ENCODE data around the gene TEDC1.

Gene TEDC1

GRCh38 chr14:105450864-105451720 is 40.0 kb upstream of the TEDC1 start:
- Histone ChIP-seq H2BK120ac (ENCODE audit: low read depth, low read length) (no peak overlapping the region), H2AFZ (ENCODE audit: low read depth, low read length) (no peak overlapping the region), H3K27me3 (ENCODE audit: control insufficient read depth in 1 of 2, insufficient read depth in 1 of 2, low read length in 2 of 2) (no peaks in the 10 kb centered on the region), H2BK5ac (ENCODE audit: low read depth, low read length, poor library complexity, severe bottlenecking) (no peak overlapping the region), H4K91ac (ENCODE audit: low read length) (no peak overlapping the region), H3K4ac (ENCODE audit: low read depth in 1 of 2, low read length in 2 of 2) (no peak overlapping the region), H3K4me2 (ENCODE audit: low read length, poor library complexity, severe bottlenecking) (no peak overlapping the region), H3K36me3 (ENCODE audit: control insufficient read depth in 1 of 2, insufficient read depth in 2 of 2, low read depth in 1 of 2, low read length in 2 of 2) (peaks cover 53 to 97% of the 10 kb centered on the region in 2 experiments), H3K18ac (ENCODE audit: low read depth in 1 of 2, low read length in 2 of 2) (no peak overlapping the region), H3K23ac (ENCODE audit: low read length in 2 of 2) (no peak overlapping the region), H3K4me1 (ENCODE audit: control insufficient read depth, insufficient read depth, low read depth, low read length) (peaks cover 18% of the 10 kb centered on the region), H3K9ac (ENCODE audit: low read length) (no peak overlapping the region), H3K79me1 (replicated peaks; ENCODE audit: low read length, poor library complexity, severe bottlenecking) (peaks cover 54% of the 10 kb centered on the region), H2BK12ac (ENCODE audit: low read length in 2 of 2) (no peak overlapping the region), H4K8ac (ENCODE audit: low read length) (no peak overlapping the region), H2BK15ac (ENCODE audit: low read depth, poor library complexity, severe bottlenecking) (no peak overlapping the region), H3K9me3 (ENCODE audit: control insufficient read depth, low read length) (no peaks in the 10 kb centered on the region), H3K27ac (ENCODE audit: low read length, poor library complexity, severe bottlenecking) (no peak overlapping the region), H3K14ac (ENCODE audit: low read length in 2 of 2) (no peak overlapping the region), H2AK5ac (ENCODE audit: low read length, severe bottlenecking) (no peak overlapping the region), H3K4me3 (ENCODE audit: insufficient read depth in 1 of 2, low read depth in 1 of 2, low read length in 2 of 2) (no peak overlapping the region)
- 93% methylated on average over 29 of the region's 29 CpGs for WGBS
- no peak for DNase-seq

- Histone ChIP-seq H3K4me2 (ENCODE audit: low read length, poor library complexity, severe bottlenecking) (no peak overlapping the region), H3K9ac (ENCODE audit: low read length) (no peak overlapping the region), H2BK12ac (ENCODE audit: low read length in 2 of 2) (no peak overlapping the region), H2AK5ac (ENCODE audit: low read length, severe bottlenecking) (no peak overlapping the region), H3K18ac (ENCODE audit: low read depth in 1 of 2, low read length in 2 of 2) (no peak overlapping the region), H2BK120ac (ENCODE audit: low read depth, low read length) (no peak overlapping the region), H3K4ac (ENCODE audit: low read depth in 1 of 2, low read length in 2 of 2) (no peak overlapping the region), H2AFZ (ENCODE audit: low read depth, low read length) (no peak overlapping the region), H3K27me3 (ENCODE audit: control insufficient read depth in 1 of 2, insufficient read depth in 1 of 2, low read length in 2 of 2) (no peaks in the 10 kb centered on the region), H3K23ac (ENCODE audit: low read length in 2 of 2) (no peak overlapping the region), H3K27ac (ENCODE audit: low read length, poor library complexity, severe bottlenecking) (no peak overlapping the region), H3K4me3 (ENCODE audit: insufficient read depth in 1 of 2, low read depth in 1 of 2, low read length in 2 of 2) (no peak overlapping the region), H2BK15ac (ENCODE audit: low read depth, poor library complexity, severe bottlenecking) (no peak overlapping the region), H4K91ac (ENCODE audit: low read length) (no peak overlapping the region), H3K36me3 (ENCODE audit: control insufficient read depth in 1 of 2, insufficient read depth in 2 of 2, low read depth in 1 of 2, low read length in 2 of 2) (peaks cover 57 to 97% of the 10 kb centered on the region in 2 experiments), H4K8ac (ENCODE audit: low read length) (no peak overlapping the region), H2BK5ac (ENCODE audit: low read depth, low read length, poor library complexity, severe bottlenecking) (no peak overlapping the region), H3K79me1 (replicated peaks; ENCODE audit: low read length, poor library complexity, severe bottlenecking) (peaks cover 48% of the 10 kb centered on the region), H3K9me3 (ENCODE audit: control insufficient read depth, low read length) (no peaks in the 10 kb centered on the region), H3K4me1 (ENCODE audit: control insufficient read depth, insufficient read depth, low read depth, low read length) (peaks cover 7% of the 10 kb centered on the region), H3K14ac (ENCODE audit: low read length in 2 of 2) (no peak overlapping the region)
- DNase-seq = no peak
- 88% methylated on average over 12 of the region's 14 CpGs for WGBS
Measured at GRCh38 chr14:105452963-105453362, 38.1 kb upstream of the TEDC1 start.

- H4K91ac ChIP-seq (ENCODE audit: low read length) = no peak overlapping the region
- no peak overlapping the region for H3K4ac ChIP-seq (ENCODE audit: low read depth in 1 of 2, low read length in 2 of 2)
- no peaks in the 10 kb centered on the region for H3K9me3 ChIP-seq (ENCODE audit: control insufficient read depth, low read length)
- H3K23ac ChIP-seq (ENCODE audit: low read length in 2 of 2) = no peak overlapping the region
- 93% methylated on average over 14 of the region's 14 CpGs for WGBS
- no peak overlapping the region for H2AK5ac ChIP-seq (ENCODE audit: low read length, severe bottlenecking)
- H3K4me3 ChIP-seq (ENCODE audit: insufficient read depth in 1 of 2, low read depth in 1 of 2, low read length in 2 of 2) = no peak overlapping the region
- no peak overlapping the region for H2BK15ac ChIP-seq (ENCODE audit: low read depth, poor library complexity, severe bottlenecking)
- H3K9ac ChIP-seq (ENCODE audit: low read length) = no peak overlapping the region
- H2AFZ ChIP-seq (ENCODE audit: low read depth, low read length) = no peak overlapping the region
- no peaks in the 10 kb centered on the region for H3K27me3 ChIP-seq (ENCODE audit: control insufficient read depth in 1 of 2, insufficient read depth in 1 of 2, low read length in 2 of 2)
- H3K27ac ChIP-seq (ENCODE audit: low read length, poor library complexity, severe bottlenecking) = no peak overlapping the region
- no peak overlapping the region for H2BK12ac ChIP-seq (ENCODE audit: low read length in 2 of 2)
- H2BK120ac ChIP-seq (ENCODE audit: low read depth, low read length) = no peak overlapping the region
- H3K4me2 ChIP-seq (ENCODE audit: low read length, poor library complexity, severe bottlenecking) = no peak overlapping the region
- peaks cover 2% of the 10 kb centered on the region for H3K4me1 ChIP-seq (ENCODE audit: control insufficient read depth, insufficient read depth, low read depth, low read length)
- H2BK5ac ChIP-seq (ENCODE audit: low read depth, low read length, poor library complexity, severe bottlenecking) = no peak overlapping the region
- H4K8ac ChIP-seq (ENCODE audit: low read length) = no peak overlapping the region
- peaks cover 62 to 97% of the 10 kb centered on the region in 2 experiments for H3K36me3 ChIP-seq (ENCODE audit: control insufficient read depth in 1 of 2, insufficient read depth in 2 of 2, low read depth in 1 of 2, low read length in 2 of 2)
- H3K18ac ChIP-seq (ENCODE audit: low read depth in 1 of 2, low read length in 2 of 2) = no peak overlapping the region
- no peak for DNase-seq
- H3K79me1 ChIP-seq (replicated peaks; ENCODE audit: low read length, poor library complexity, severe bottlenecking) = peaks cover 49% of the 10 kb centered on the region
- no peak overlapping the region for H3K14ac ChIP-seq (ENCODE audit: low read length in 2 of 2)
Measured at GRCh38 chr14:105453847-105454246, 37.2 kb upstream of the TEDC1 start.

- Histone ChIP-seq H3K14ac (ENCODE audit: low read length in 2 of 2) (no peak overlapping the region), H3K79me1 (replicated peaks; ENCODE audit: low read length, poor library complexity, severe bottlenecking) (peaks cover 38% of the 10 kb centered on the region), H2BK12ac (ENCODE audit: low read length in 2 of 2) (no peak overlapping the region), H2AFZ (ENCODE audit: low read depth, low read length) (no peak overlapping the region), H3K4me3 (ENCODE audit: insufficient read depth in 1 of 2, low read depth in 1 of 2, low read length in 2 of 2) (no peak overlapping the region), H3K9me3 (ENCODE audit: control insufficient read depth, low read length) (no peaks in the 10 kb centered on the region), H4K91ac (ENCODE audit: low read length) (no peak overlapping the region), H2BK5ac (ENCODE audit: low read depth, low read length, poor library complexity, severe bottlenecking) (no peak overlapping the region), H3K27ac (ENCODE audit: low read length, poor library complexity, severe bottlenecking) (no peak overlapping the region), H2AK5ac (ENCODE audit: low read length, severe bottlenecking) (no peak overlapping the region), H3K4me2 (ENCODE audit: low read length, poor library complexity, severe bottlenecking) (no peak overlapping the region), H4K8ac (ENCODE audit: low read length) (no peak overlapping the region), H2BK120ac (ENCODE audit: low read depth, low read length) (no peak overlapping the region), H3K18ac (ENCODE audit: low read depth in 1 of 2, low read length in 2 of 2) (no peak overlapping the region), H2BK15ac (ENCODE audit: low read depth, poor library complexity, severe bottlenecking) (no peak overlapping the region), H3K36me3 (ENCODE audit: control insufficient read depth in 1 of 2, insufficient read depth in 2 of 2, low read depth in 1 of 2, low read length in 2 of 2) (peaks cover 59 to 87% of the 10 kb centered on the region in 2 experiments), H3K9ac (ENCODE audit: low read length) (no peak overlapping the region), H3K4ac (ENCODE audit: low read depth in 1 of 2, low read length in 2 of 2) (no peak overlapping the region), H3K23ac (ENCODE audit: low read length in 2 of 2) (no peak overlapping the region), H3K27me3 (ENCODE audit: control insufficient read depth in 1 of 2, insufficient read depth in 1 of 2, low read length in 2 of 2) (no peaks in the 10 kb centered on the region), H3K4me1 (ENCODE audit: control insufficient read depth, insufficient read depth, low read depth, low read length) (peaks cover 2% of the 10 kb centered on the region)
- WGBS = 94% methylated on average over 22 of the region's 22 CpGs
- DNase-seq = no peak
Measured at GRCh38 chr14:105455086-105455640, 35.9 kb upstream of the TEDC1 start.
